GM19455 (cell line): ENCODE results near the gene ITGB6.
A peak's percentile ranks its signal among the peaks of the same experiment; 100 is the strongest.
"Not testable (repeated sequence)": the region's sequence is repeated elsewhere in the genome, so short reads cannot be mapped to it uniquely, and the experiment has no call there.

Source experiments
- ATAC-seq: cut with Tn5 transposase; IDR thresholded peaks from one replicate; pipeline ENCODE4 v1.9.1; 2021; ENCODE audit not compliant: unreplicated experiment

The ITGB6 gene

DNA sequence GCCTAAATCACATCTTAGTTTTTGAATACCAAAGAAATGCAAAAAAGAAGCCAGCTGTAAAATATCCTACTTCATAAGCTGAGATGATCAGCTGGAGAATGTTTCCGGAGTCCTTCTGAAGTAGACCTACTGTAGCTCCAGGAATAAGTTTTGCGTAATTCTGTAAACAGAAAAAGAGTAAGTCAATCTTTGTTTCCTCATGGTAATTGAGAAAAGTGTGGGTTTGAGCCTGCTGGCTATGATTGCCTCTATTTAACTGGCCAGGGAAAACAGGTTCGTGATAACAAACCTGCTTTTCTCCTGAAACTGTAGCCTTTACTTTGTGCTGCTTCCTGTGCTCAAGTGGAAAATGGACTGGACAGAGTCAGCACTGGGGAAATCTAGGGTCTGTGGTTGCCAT, 58.2 kb downstream of the ITGB6 start:
- no peak for ATAC-seq

GRCh38 chr2:160141419-160141818, 58.7 kb downstream of the ITGB6 start:
- ATAC-seq: no peak

DNA sequence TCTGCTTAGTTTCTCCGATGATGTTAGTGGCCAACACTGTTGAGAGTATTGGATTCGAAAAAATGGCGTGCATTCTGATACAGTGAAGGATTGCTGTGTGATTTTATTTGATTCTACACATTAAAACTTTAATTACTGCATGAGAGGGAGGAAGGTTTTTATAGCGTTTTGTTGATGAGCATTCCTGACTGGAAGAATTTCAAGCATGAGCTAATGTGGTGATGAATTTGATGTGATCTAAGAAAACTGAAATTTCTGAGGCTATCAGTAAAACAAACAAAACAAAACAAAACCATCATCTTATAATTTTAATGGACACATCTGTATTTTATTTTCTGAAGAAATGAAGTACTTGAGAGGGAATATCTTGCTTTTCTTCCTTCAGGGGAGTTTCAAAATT, 59.6 kb downstream of the ITGB6 start:
- ATAC-seq: no peak

DNA sequence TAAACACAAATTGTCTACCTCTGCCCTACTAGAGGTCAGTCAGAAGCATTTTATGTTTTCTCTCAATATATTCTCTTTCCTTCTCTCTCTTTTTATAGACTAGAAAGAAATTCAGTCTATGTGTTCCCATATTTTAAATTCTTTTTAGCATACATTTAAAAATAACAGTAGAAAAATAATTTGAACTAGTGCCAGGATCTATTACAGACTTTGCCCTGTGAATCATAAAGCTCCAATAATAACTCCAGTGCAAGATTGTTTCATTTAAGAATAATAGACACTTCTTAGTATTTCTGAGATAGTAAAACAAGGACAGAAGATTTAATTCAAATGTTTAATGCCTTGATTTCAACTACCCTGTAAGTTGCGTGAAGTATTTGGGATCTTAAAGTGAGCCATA, 60.1 kb downstream of the ITGB6 start:
- no peak for ATAC-seq

DNA sequence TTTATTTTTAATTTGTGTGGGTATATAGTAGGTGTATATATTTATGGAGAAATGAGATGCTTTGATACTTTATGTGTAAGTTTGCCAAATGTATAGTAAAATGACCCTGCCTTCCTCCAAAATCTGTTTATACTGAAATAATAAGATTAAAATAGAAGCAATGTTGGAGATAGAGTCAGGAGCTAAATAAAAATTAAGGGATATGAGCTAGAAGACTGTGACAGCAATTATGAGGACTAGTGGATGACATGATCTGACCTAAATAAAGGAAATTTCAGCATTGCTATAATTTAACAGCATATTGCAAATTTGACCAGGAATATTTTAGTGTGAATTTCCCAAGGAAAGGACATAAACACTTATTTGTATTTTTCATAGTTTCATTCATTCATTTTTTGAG, 60.7 kb downstream of the ITGB6 start:
- no peak for ATAC-seq

GRCh38 chr2:160138406-160138805, 61.7 kb downstream of the ITGB6 start:
- ATAC-seq: no peak

DNA sequence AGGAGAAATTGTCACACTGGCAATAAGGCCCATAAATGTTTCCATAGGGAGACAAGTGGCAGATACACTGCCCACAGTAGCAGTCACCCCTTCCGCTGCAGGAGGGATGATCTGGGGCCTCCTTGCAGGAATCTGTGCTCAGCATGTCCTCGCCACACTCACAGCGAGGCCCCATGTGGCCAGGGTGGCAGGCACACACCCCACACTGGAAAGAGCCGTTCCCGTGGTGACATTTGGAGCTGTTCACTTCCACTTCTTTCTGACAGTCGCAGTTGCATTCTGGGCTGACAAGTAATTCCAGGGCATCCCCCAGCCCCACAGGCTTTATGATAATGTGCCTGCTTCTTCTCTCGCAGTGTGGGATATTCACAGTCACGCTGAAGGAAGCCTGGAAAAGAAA, 62.6 kb downstream of the ITGB6 start:
- ATAC-seq: no peak

DNA sequence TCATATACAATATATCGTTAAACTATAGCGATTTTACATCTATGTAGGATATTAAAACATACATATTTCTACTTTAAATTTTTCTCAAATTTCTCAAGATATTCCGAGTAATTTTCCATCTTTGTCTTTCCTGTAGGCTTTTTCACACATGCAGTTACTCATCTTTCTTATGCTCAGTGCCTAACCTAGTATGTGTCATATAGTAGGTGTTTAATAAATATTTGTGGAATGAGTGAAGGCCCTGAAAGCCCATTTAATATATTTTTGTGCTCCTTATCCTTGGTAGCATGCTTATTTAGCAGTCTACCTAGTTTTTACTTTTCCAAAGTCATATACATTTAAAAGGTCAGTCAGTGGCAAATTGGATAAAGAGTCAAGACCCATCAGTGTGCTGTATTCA, 67.3 kb downstream of the ITGB6 start:
- no peak for ATAC-seq

GRCh38 chr2:160126756-160127155, 73.3 kb downstream of the ITGB6 start:
- ATAC-seq: no peak

DNA sequence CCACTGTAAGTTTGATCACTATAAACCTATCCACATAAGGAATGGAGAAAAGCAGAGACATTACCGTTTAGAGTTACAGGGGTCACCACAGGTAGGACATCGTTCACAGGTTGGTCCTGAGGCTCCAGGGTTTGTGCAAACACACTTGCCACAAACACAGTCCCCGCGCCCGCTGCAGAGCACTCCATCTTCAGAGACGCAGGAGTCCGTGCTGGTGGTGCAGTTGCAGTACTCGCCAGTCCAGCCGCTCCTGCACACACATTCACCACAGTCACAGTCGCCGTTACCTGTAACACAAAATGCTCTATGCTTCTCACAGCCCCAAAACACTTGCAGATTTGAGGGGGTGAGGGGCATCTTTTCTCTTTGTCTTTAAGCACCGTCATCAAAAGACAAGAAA, 73.8 kb downstream of the ITGB6 start:
- no peak for ATAC-seq

DNA sequence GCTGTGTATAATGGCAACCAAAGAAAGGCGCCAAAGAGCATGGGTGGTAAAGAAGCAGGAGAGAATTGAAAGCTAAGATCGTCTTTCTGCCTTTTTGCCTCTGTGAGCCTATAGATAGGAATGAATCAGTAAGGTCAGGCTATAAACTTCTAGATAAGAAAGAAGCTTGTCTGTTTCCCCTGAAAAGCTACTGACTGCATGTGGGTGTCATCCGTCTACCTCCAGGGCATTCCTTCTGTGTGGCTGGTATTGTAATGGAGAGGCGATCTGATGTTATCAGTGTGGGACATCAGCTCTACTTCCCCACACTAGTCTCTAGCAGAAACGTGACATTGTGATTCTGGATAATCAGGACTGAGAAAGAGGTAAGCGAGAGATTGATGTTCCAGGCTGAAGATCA, 74.2 kb downstream of the ITGB6 start:
- no peak for ATAC-seq

- no peak for ATAC-seq
These were observed 74.7 kb downstream of the ITGB6 start for GRCh38 chr2:160125366-160125765.

- ATAC-seq: no peak
These were observed 75.5 kb downstream of the ITGB6 start for GRCh38 chr2:160124571-160124970.

DNA sequence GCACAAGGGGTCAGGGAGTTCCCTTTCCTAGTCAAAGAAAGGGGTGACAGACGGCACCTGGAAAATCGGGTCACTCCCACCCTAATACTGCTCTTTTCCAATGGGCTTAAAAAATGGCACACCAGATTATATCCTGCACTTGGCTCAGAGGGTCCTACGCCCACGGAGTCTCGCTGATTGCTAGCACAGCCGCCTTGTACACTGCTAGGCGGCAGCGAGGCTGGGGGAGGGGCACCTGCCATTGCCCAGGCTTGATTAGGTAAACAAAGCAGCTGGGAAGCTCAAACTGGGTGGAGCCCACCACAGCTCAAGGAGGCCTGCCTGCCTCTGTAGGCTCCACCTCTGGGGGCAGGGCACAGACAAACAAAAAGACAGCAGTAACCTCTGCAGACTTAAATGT, 85.4 kb downstream of the ITGB6 start:
- ATAC-seq: not testable (repeated sequence)

- ATAC-seq: no peak
These were observed 86.1 kb downstream of the ITGB6 start for GRCh38 chr2:160114020-160114419.

DNA sequence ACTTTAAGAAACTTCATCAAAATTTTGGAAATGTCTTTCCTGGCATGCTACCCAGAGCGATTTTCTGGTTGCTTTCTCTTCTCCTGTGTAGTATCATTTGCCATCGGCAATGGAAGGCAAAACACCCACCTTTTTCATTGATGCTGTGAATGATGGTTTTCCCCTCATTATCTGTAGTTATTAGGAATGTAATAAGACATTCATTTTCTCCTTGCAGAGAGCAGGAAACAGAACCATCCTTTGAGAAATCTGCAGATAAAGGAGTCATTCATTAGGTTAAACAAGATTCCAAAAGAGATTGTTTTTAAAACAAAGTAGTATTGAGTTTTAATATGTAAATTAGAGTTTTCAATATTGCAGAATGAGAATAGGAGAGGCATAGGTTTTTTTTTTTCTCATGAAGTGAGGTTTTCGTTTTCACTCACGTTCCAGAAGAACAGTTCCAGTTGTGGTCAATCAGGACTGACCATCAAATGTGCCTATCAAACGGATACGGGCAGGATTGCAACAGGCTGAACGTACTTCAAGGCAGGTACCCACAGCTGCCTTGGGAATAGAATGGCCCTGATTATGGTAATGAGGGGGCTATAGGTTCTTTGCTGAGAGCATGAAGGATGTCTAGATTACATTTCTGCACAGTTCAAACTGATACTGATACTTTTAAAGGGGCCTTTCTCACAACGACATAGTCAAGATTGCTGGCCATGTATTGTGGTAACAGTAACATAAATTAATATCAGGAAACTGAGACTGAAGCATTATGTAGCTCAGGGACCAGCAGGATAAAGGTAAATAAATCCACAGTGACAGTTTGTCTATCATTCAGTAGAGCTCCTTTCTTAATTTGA, 87.9 kb downstream of the ITGB6 start:
- peak; percentile 67 for ATAC-seq

DNA sequence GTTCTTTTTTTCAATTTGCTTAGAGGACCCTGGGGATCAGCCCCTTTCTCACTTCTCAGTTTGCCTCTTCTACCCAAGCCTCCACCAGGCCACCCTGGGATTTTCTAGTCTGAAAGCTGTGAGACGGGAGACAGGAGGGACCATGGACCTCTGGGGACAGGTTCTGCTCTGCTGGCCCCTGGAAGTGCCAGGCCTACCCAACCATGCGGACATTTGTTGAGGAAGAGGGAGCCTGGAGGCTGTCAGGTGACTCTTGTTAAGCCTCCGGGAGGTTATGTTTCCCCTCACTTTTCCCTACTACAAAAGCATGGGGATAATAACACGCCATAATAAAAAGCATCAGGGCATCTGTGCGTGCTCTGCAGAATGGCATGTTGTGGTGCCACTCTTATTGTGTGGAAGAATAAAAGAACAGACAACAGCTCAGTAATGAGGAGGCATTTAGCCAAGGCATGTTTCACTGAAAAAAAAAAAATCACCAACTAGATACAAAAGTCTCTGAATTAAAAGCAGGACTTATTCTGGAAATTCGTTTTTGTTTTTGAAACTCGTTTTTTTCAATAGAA, 89.3 kb downstream of the ITGB6 start:
- no peak for ATAC-seq

GRCh38 chr2:160109939-160110673, 90.0 kb downstream of the ITGB6 start:
- peak; percentile 64 for ATAC-seq

- ATAC-seq: no peak
These were observed 90.8 kb downstream of the ITGB6 start for GRCh38 chr2:160109243-160109642.

DNA sequence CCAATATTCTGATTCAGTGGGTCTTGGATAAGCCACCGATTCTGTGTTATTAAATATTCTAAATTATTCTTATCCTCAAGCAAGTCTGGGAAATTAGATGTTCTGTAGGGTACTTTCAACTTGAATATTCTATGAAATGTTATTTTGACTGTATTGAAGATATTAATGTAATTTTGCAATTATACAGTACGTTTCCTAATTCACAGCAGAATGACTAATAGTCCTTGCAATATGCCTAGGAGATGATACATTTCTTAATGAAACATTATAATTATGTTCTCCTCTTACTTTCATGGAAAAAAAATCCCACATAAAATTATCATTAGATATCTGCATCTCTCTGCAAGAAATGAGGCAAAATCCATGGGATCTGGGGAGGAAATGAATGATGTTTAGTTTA, 91.4 kb downstream of the ITGB6 start:
- ATAC-seq: no peak

DNA sequence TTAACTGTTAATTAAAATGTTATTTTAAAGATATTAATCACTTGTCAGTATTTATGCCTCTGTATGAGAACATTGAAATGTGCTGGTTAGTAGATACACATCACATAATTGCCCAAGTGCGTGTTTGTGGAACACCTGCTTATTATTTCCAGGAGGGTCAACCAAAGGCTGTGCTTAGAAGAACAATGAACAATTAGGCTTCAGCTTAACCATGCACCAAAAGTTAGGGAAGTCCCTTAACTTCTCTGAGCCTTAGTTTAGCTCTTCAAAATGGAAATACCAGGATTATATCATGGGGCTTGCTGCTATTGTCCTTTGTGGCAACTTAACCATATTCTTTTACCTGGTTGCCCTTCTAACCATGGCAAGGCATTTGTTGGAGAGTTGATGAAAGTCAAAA, 94.7 kb downstream of the ITGB6 start:
- ATAC-seq: no peak

DNA sequence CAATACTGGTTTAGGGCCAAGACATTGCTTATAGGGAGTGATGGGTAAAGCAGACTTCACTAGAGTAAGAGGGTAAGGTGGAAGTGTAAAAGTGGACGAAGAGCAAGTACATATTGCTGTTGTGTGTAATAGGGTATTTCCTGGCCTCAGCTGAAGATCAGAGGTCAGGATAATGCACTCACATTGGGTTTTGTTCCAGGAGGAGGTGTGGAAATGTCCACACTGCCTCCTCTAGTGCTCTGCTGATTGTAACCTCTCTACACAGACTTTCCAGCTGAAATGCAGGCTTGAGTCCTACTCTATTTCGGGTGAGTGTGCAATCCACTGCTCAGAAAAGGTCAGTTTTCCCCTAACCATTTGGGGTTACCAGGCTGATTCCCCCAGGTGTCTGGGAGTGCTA, 96.0 kb downstream of the ITGB6 start:
- ATAC-seq: no peak
